Iris pigment epithelial cell (primary cell): ENCODE data around the gene ARHGEF39.
"Not testable (repeated sequence)": the region's sequence is repeated elsewhere in the genome, so short reads cannot be mapped to it uniquely, and the experiment has no call there.

Experiments used
- DNase-seq: peaks from one replicate; pipeline ENCODE4 v3.0.0-alpha.2; 2011; ENCODE audit warnings: low read depth

ARHGEF39 gene

DNA sequence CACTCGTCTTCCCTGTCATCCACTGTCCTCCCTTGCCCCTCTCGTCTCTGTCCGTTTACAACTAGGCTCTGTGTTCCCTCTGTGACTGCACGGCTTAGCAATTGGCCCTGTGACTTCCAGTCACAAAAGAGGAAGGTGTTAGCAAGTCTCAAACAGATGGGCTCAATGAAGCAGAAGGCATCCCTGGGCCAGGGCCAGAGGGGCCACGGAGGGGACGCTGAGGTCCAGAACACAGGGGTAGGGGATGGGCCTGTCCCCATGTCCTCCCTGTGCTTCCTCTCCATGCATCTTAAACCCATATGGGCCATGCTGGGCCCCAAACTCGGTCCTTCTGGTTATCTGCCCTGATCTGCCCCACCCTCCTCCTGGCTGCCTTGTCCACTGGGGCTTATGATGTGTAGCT lies 46.7 kb downstream of the ARHGEF39 start, which contains the start of gene CD72:
Gene CD72 (minus strand): TSS at position 89 of the 403 bp plus-strand sequence. CDS start 110 bp downstream, outside the sequence.
- DNase-seq: no peak

DNA sequence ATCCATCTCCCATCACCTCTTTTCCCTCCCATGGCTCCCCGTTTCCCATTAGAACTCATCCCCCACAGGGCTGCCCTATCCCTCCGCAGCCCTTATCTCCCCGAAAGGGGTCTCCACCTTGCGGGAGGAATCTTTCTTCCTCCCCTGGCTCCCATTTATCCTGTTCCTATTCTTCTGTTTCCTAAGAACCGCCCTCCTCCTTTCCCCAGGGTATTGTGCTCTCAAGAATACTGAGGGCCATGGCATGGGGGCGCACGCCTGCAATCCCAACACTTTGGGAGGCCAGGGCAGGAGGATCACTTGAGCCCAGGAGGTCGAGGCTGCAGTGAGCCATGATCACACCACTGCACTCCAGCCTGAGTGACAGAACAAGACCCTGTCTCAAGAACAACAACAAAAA lies 47.4 kb downstream of the ARHGEF39 start:
- no peak for DNase-seq

DNA sequence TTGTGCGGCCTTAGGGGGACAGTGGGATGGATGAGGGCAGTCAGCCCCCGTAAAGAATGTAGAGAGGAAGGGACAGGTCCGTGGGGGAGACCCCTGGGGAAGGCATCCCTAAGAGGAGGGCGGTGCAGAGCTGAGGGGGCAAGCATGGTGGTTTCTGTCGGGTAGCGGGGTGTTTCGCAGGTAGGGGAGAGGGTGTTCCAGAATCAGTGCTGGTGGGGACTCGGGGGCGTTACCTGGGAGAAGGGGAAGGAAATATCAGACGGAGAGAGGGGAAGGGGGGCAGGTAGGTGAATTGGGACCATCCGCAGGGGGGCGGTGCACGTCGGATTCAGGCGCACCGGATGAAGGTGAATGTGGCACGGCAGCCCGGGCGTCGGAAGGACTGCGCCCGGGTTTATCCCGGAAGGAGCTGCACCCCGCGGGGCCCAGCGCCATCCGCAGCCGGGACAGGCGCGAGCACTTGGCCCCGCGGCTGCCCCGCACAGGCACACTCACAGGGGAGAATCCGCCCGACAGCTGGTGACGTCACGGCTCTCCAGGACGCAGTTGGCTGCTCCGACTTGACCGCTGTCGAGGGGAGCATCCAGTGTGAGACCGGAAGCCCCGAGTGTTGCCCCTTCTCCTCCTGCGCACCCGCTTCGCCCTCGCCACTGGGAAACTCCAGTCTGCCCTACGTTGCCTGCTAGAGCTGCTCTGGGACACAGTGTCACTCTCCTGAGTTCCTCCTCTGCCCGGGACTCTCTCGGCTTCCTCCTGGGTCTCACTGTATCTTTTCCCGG lies 48.1 kb downstream of the ARHGEF39 start:
- peak; percentile 68 for DNase-seq

DNA sequence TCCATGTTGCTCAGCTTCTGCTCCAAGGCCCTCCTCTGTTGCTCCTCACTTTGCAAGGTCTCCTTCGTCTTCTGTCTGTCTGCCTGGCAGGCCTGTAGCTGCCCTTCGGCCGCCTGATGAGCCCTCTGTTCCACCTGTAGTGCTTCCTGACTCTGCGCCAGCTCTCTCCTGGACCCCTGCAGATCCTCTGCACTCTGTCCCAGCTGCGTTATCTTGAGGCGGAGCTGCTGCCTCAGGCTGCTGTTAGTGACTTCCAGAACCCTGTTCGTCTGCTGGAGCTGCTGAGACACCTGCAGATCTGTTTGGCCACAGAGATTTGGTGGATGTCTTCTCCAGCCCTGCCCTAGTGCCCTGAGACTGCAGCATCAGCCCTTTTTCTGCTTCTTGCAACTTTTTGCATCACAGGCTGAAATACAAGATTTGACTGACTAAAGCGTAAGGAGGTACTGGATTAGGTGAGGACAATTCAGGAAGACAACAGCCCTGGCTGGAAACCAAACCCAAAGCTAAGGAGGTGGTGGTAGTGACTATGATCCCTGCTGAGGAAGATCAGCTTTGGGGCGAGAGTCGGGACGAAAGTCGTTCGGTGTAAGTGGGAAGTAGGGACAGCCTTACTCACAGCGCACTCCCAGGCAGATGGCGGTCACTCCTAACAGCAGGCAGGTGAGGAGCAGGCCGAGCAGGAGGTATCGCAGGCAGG lies 48.9 kb downstream of the ARHGEF39 start:
- no peak for DNase-seq

DNA sequence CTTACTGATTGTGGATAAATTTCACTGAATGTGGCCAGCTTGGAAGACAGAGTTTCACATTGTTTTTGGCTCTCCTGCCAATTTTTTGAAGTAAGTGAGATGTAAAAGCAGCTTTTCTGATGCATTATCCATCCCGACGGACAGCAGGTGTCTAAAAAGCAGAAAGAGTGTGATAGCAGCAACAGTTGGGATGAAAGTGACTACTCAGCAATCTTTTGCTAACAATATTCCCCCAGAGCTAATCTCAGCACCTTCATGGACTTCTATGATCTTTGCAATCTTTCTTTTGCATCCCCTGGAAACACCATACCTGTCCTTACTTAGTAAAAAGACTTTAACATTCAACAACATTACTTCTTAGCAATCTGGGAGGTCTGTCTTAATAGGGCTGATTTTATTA lies 52.2 kb downstream of the ARHGEF39 start:
- no peak for DNase-seq

DNA sequence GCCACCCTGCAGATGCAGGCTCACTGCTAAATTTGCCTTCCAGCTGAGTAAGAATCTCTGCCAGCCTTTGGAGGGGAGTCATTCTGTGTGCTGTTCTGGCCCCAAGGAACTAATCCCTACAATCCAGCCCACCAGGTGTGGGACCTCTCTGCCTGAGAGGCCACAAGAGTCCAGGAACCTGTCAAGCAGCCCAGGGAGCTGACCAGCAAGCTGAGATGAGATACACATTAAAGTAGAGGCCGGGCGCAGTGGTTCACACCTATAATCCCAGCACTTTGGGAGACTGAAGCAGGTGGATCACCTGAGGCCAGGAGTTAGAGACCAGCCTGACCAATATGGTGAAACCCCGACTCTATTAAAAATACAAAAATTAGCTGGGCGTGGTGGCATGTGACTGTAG lies 52.9 kb downstream of the ARHGEF39 start:
- DNase-seq: not testable (repeated sequence)

DNA sequence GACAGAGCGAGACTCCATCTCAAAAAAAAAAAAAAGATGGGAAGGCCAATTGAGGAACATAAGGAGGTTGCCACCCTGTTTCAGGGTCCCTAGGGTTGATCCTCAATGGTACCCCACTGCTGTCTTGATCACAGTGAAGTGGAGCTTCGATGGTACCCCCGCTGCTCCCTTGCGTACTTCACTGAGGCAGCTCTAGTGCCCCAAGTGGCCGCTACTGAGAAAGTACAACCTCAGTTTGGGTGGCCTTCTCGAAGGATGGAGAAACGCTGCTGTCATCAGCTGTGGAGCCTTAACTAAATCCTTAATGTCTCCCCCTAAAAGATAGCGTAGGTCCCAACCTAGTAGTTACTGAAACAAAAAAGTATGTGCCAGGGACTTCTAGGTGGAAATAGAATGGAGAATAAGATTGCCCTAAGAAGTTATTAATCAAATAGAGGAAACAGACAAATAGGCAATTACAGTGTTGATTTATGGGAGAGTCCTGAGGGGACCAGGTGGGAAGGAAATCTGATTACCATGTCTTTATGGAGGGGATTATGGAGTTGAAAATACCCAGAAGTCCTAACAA lies 53.7 kb downstream of the ARHGEF39 start:
- DNase-seq: peak; percentile 59

DNA sequence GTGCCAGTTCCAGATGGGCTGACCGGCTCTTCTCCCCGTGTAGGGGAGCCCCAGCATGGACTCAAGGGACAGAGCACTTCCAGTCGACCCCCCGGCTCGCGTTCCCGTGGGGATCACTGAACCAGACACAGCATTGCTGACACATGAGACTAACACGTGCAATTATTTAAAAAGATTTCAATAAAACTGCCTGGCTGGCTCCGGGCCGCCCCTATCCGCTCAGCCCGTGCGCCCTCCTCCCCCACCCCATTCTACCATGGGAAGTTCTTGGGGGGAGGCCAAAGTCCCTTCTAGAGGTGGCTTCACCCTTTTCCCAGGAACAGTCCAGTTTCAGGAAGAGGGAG lies 55.2 kb downstream of the ARHGEF39 start:
- DNase-seq: no peak
